HG03064 (cell line): Measurements from ENCODE around the gene OST4.

Experiments
- ATAC-seq: cut with Tn5 transposase; IDR thresholded peaks from one replicate; pipeline ENCODE4 v1.9.1; 2021; ENCODE audit warnings: low read depth; ENCODE audit not compliant: unreplicated experiment

OST4 gene

GRCh38 chr2:27057184-27057583 lies 14.3 kb downstream of the OST4 start:
- ATAC-seq, result no peak

GRCh38 chr2:27054721-27055120 lies 16.7 kb downstream of the OST4 start:
- no peak for ATAC-seq

- ATAC-seq, result no peak
Observed at GRCh38 chr2:27053776-27054175, 17.7 kb downstream of the OST4 start.

- ATAC-seq, result no peak
Observed at GRCh38 chr2:27053321-27053720, 18.1 kb downstream of the OST4 start.

- no peak for ATAC-seq
Observed at GRCh38 chr2:27051902-27052645, 19.4 kb downstream of the OST4 start.

- peak; percentile 56 for ATAC-seq
Observed at GRCh38 chr2:27050996-27051901, 20.2 kb downstream of the OST4 start, which contains the start of gene AGBL5. Gene AGBL5 (plus strand): TSS chr2:27051668. CDS start chr2:27052959, 1,291 bp downstream.

GRCh38 chr2:27050281-27050995 lies 21.0 kb downstream of the OST4 start:
- peak; percentile 49 for ATAC-seq

GRCh38 chr2:27049422-27050280 lies 21.8 kb downstream of the OST4 start:
- peak; percentile 34 for ATAC-seq

- ATAC-seq, result no peak
Observed at GRCh38 chr2:27042985-27043634, 28.3 kb downstream of the OST4 start.

GRCh38 chr2:27042159-27042661 lies 29.2 kb downstream of the OST4 start:
- ATAC-seq, result peak; percentile 65

GRCh38 chr2:27041752-27042151 lies 29.7 kb downstream of the OST4 start:
- ATAC-seq, result no peak

- no peak for ATAC-seq
Observed at GRCh38 chr2:27040282-27040681, 31.2 kb downstream of the OST4 start.

- no peak for ATAC-seq
Observed at GRCh38 chr2:27039871-27040270, 31.6 kb downstream of the OST4 start.

- ATAC-seq, result no peak
Observed at GRCh38 chr2:27039426-27039825, 32.0 kb downstream of the OST4 start.

GRCh38 chr2:27038631-27039339 lies 32.7 kb downstream of the OST4 start:
- ATAC-seq, result no peak

GRCh38 chr2:27038012-27038411 lies 33.4 kb downstream of the OST4 start:
- ATAC-seq, result no peak

- ATAC-seq, result peak; percentile 14
Observed at GRCh38 chr2:27033253-27033852, 38.1 kb downstream of the OST4 start.
